HG03025 (cell line): Measurements from ENCODE around the gene ARL6IP6.

Experiments
- ATAC-seq: cut with Tn5 transposase; IDR thresholded peaks from one replicate; pipeline ENCODE4 v1.9.1; 2021; ENCODE audit warnings: mild to moderate bottlenecking, moderate library complexity; ENCODE audit not compliant: unreplicated experiment, low FRiP score

Gene ARL6IP6

GRCh38 chr2:152718076-152718908 lies at the start of gene ARL6IP6:
Gene ARL6IP6 (plus strand): TSS chr2:152718620. CDS start chr2:152718625, 5 bp downstream.
- ATAC-seq = peak; percentile 66

GRCh38 chr2:152674334-152674733 lies 44.1 kb upstream of the ARL6IP6 start:
- no peak for ATAC-seq

GRCh38 chr2:152676461-152676860 lies 42.0 kb upstream of the ARL6IP6 start:
- no peak for ATAC-seq

- ATAC-seq = no peak
Measured at GRCh38 chr2:152678808-152679207, 39.6 kb upstream of the ARL6IP6 start.

- no peak for ATAC-seq
Measured at GRCh38 chr2:152682663-152683062, 35.8 kb upstream of the ARL6IP6 start.

GRCh38 chr2:152683400-152683799 lies 35.0 kb upstream of the ARL6IP6 start:
- no peak for ATAC-seq

GRCh38 chr2:152686321-152686720 lies 32.1 kb upstream of the ARL6IP6 start:
- ATAC-seq = no peak

GRCh38 chr2:152693033-152693432 lies 25.4 kb upstream of the ARL6IP6 start:
- ATAC-seq = peak; percentile 87

GRCh38 chr2:152694161-152694661 lies 24.2 kb upstream of the ARL6IP6 start:
- ATAC-seq = no peak

- ATAC-seq = no peak
Measured at GRCh38 chr2:152695763-152696162, 22.7 kb upstream of the ARL6IP6 start.

GRCh38 chr2:152696476-152696875 lies 21.9 kb upstream of the ARL6IP6 start:
- no peak for ATAC-seq

- no peak for ATAC-seq
Measured at GRCh38 chr2:152701198-152701597, 17.2 kb upstream of the ARL6IP6 start.

- no peak for ATAC-seq
Measured at GRCh38 chr2:152706477-152707021, 11.9 kb upstream of the ARL6IP6 start.

GRCh38 chr2:152708742-152709141 lies 9.7 kb upstream of the ARL6IP6 start:
- ATAC-seq = no peak

GRCh38 chr2:152710713-152711112 lies 7.7 kb upstream of the ARL6IP6 start:
- no peak for ATAC-seq

- ATAC-seq = no peak
Measured at GRCh38 chr2:152715112-152715511, 3.3 kb upstream of the ARL6IP6 start.

- no peak for ATAC-seq
Measured at GRCh38 chr2:152715854-152716428, 2.5 kb upstream of the ARL6IP6 start.

- ATAC-seq = peak; percentile 0
Measured at GRCh38 chr2:152716805-152717227, 1.6 kb upstream of the ARL6IP6 start.

- ATAC-seq = peak; percentile 66
Measured at GRCh38 chr2:152717228-152718075, 968 bp upstream of the ARL6IP6 start, which contains the start of gene PRPF40A. Gene PRPF40A (minus strand): TSS chr2:152717461. CDS start chr2:152717439, 22 bp downstream.

- peak; percentile 25 for ATAC-seq
Measured at GRCh38 chr2:152718909-152719645, 657 bp downstream of the ARL6IP6 start.
